GM18526 (cell line): ENCODE data around the gene CRTC1.

Experiments used
- POLR2A ChIP-seq: IDR thresholded peaks from 3 replicates; pipeline ENCODE4 v1.6.1; 2011; ENCODE audit not compliant: insufficient read length; ENCODE audit errors: extremely low read depth

Gene CRTC1

GRCh38 chr19:18792661-18793060 is 109.2 kb downstream of the CRTC1 start:
- TF ChIP-seq POLR2A, result no peak

- TF ChIP-seq POLR2A, result no peak
Observed at GRCh38 chr19:18793144-18794028, 109.9 kb downstream of the CRTC1 start.

GRCh38 chr19:18794029-18794313 is 110.5 kb downstream of the CRTC1 start:
- no peak for TF ChIP-seq POLR2A

- TF ChIP-seq POLR2A, result no peak
Observed at GRCh38 chr19:18794692-18795091, 111.2 kb downstream of the CRTC1 start.

- no peak for TF ChIP-seq POLR2A
Observed at GRCh38 chr19:18795540-18795939, 112.1 kb downstream of the CRTC1 start.

GRCh38 chr19:18796239-18796638 is 112.8 kb downstream of the CRTC1 start:
- TF ChIP-seq POLR2A, result no peak

GRCh38 chr19:18798384-18799352 is 115.2 kb downstream of the CRTC1 start:
- no peak for TF ChIP-seq POLR2A

- TF ChIP-seq POLR2A, result no peak
Observed at GRCh38 chr19:18799389-18799970, 116.0 kb downstream of the CRTC1 start.

GRCh38 chr19:18800079-18800478 is 116.6 kb downstream of the CRTC1 start:
- TF ChIP-seq POLR2A, result no peak

- no peak for TF ChIP-seq POLR2A
Observed at GRCh38 chr19:18800636-18801035, 117.2 kb downstream of the CRTC1 start.

- TF ChIP-seq POLR2A, result no peak
Observed at GRCh38 chr19:18802354-18802753, 118.9 kb downstream of the CRTC1 start.

- TF ChIP-seq POLR2A, result no peak
Observed at GRCh38 chr19:18803550-18804138, 120.2 kb downstream of the CRTC1 start.

GRCh38 chr19:18804139-18804601 is 120.7 kb downstream of the CRTC1 start:
- TF ChIP-seq POLR2A, result no peak

GRCh38 chr19:18804643-18805042 is 121.2 kb downstream of the CRTC1 start:
- TF ChIP-seq POLR2A, result no peak

- no peak for TF ChIP-seq POLR2A
Observed at GRCh38 chr19:18807861-18808331, 124.4 kb downstream of the CRTC1 start.
